SK-N-SH treated with all-trans-retinoic acid at 6 μM for 48 hours (cell line): ENCODE results near the gene SMPDL3B.

Experiments
- ATAC-seq: fragments of 200-7000 bp; cut with Tn5 transposase; 3 replicates; pipeline ENCODE4 v1.9.1; 2020; ENCODE audit warnings: mild to moderate bottlenecking, moderate library complexity
- BACH2 ChIP-seq: fragments of 250-450 bp; sonication (Bioruptor Pico); IDR thresholded peaks from 2 replicates; pipeline ENCODE4 v1.9.0; 2021; ENCODE audit warnings: mild to moderate bottlenecking, borderline replicate concordance
- CSDC2 ChIP-seq: fragments of 250-450 bp; sonication (Bioruptor Pico); IDR thresholded peaks from 2 replicates; pipeline ENCODE4 v1.5.0; 2020; ENCODE audit warnings: mild to moderate bottlenecking, moderate library complexity
- ESRRG ChIP-seq: fragments of 250-450 bp; sonication (Bioruptor Pico); IDR thresholded peaks from 2 replicates; pipeline ENCODE4 v1.6.1; 2021; ENCODE audit warnings: mild to moderate bottlenecking
- GLIS3 ChIP-seq: fragments of 250-450 bp; sonication (Bioruptor Pico); IDR thresholded peaks from 2 replicates; pipeline ENCODE4 v1.5.0; 2020; ENCODE audit warnings: mild to moderate bottlenecking, moderate library complexity
- ISL1 ChIP-seq: fragments of 250-450 bp; sonication (Bioruptor Pico); IDR thresholded peaks from 2 replicates; pipeline ENCODE4 v2.1.2; 2022; ENCODE audit warnings: mild to moderate bottlenecking, moderate library complexity
- OSR1 ChIP-seq: fragments of 250-450 bp; sonication (Bioruptor Pico); IDR thresholded peaks from 2 replicates; pipeline ENCODE4 v1.8.0; 2022; ENCODE audit warnings: moderate library complexity, mild to moderate bottlenecking, inconsistent platforms
- PPARA ChIP-seq: fragments of 250-450 bp; sonication (Bioruptor Pico); IDR thresholded peaks from 2 replicates; pipeline ENCODE4 v1.5.0; 2020; ENCODE audit warnings: mild to moderate bottlenecking, borderline replicate concordance
- RARB ChIP-seq: fragments of 250-450 bp; sonication (Bioruptor Pico); IDR thresholded peaks from 2 replicates; pipeline ENCODE4 v1.8.0; 2021; ENCODE audit warnings: mild to moderate bottlenecking, moderate library complexity
- SNAI2 ChIP-seq: fragments of 250-450 bp; sonication (Bioruptor Pico); IDR thresholded peaks from 2 replicates; pipeline ENCODE4 v1.5.0; 2020; ENCODE audit warnings: mild to moderate bottlenecking, moderate library complexity
- TCF4 ChIP-seq: fragments of 250-450 bp; sonication (Bioruptor Pico); IDR thresholded peaks from 2 replicates; pipeline ENCODE4 v1.8.0; 2021; ENCODE audit warnings: mild to moderate bottlenecking, moderate library complexity, borderline replicate concordance
- TOX ChIP-seq: fragments of 250-450 bp; sonication (Bioruptor Pico); IDR thresholded peaks from 2 replicates; pipeline ENCODE4 v1.8.0; 2021; ENCODE audit warnings: mild to moderate bottlenecking, moderate library complexity, borderline replicate concordance
- ZFP3 ChIP-seq: fragments of 250-450 bp; sonication (Bioruptor Pico); IDR thresholded peaks from 2 replicates; pipeline ENCODE4 v1.5.0; 2020; ENCODE audit warnings: mild to moderate bottlenecking, moderate library complexity
- ZFP30 ChIP-seq: fragments of 450-650 bp; formaldehyde crosslinking; IDR thresholded peaks from 2 replicates; pipeline ENCODE4 v1.5.0; 2022; ENCODE audit warnings: mild to moderate bottlenecking, moderate library complexity
- ZNF565 ChIP-seq: fragments of 450-650 bp; formaldehyde crosslinking; conservative IDR thresholded peaks from 2 replicates; pipeline ENCODE4 v1.5.0; 2020; ENCODE audit warnings: low read depth, mild to moderate bottlenecking, moderate library complexity
- ZNF70 ChIP-seq: fragments of 450-650 bp; formaldehyde crosslinking; IDR thresholded peaks from 2 replicates; pipeline ENCODE4 v1.5.0; 2020; ENCODE audit warnings: mild to moderate bottlenecking, moderate library complexity
- ZNF8 ChIP-seq: fragments of 450-650 bp; formaldehyde crosslinking; IDR thresholded peaks from 2 replicates; pipeline ENCODE4 v1.5.0; 2020; ENCODE audit warnings: mild to moderate bottlenecking, moderate library complexity
- TF ChIP-seq, protein P1 (sequence below): fragments of 250-450 bp; sonication (Bioruptor Pico); IDR thresholded peaks from 2 replicates; pipeline ENCODE4 v1.5.1; 2021; ENCODE audit warnings: mild to moderate bottlenecking, moderate library complexity
- TF ChIP-seq, protein P2 (sequence below): fragments of 250-450 bp; sonication (Bioruptor Pico); IDR thresholded peaks from 2 replicates; pipeline ENCODE4 v1.5.0; 2020; ENCODE audit warnings: mild to moderate bottlenecking, moderate library complexity
- TF ChIP-seq, protein P3 (sequence below): fragments of 250-450 bp; sonication (Bioruptor Pico); IDR thresholded peaks from 2 replicates; pipeline ENCODE4 v1.8.0; 2021; ENCODE audit warnings: low read depth, mild to moderate bottlenecking, moderate library complexity, borderline replicate concordance
- TF ChIP-seq, protein P4 (sequence below): fragments of 250-450 bp; sonication (Bioruptor Pico); IDR thresholded peaks from 2 replicates; pipeline ENCODE4 v1.8.0; 2020; ENCODE audit warnings: mild to moderate bottlenecking, moderate library complexity, borderline replicate concordance

SMPDL3B gene

DNA sequence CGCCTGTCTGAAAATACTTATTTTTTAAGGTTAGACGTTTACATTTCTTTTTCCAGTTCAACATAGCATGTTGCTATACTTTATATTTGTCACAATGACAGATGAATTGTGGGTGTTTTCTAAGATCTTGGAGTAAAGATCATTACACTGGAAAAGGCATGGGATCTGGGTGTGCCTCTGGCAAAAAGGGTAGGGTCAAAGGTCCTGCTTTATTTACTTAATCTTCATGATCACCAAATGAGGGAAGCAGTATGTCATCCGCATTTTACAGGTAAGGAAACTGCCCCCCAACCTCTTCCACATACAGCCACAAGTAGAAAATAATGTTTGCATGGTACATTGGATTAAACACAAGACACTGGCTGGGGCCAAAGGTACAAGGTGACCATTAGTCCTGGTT is 12.5 kb upstream of the SMPDL3B start:
- ATAC-seq: no peak

DNA sequence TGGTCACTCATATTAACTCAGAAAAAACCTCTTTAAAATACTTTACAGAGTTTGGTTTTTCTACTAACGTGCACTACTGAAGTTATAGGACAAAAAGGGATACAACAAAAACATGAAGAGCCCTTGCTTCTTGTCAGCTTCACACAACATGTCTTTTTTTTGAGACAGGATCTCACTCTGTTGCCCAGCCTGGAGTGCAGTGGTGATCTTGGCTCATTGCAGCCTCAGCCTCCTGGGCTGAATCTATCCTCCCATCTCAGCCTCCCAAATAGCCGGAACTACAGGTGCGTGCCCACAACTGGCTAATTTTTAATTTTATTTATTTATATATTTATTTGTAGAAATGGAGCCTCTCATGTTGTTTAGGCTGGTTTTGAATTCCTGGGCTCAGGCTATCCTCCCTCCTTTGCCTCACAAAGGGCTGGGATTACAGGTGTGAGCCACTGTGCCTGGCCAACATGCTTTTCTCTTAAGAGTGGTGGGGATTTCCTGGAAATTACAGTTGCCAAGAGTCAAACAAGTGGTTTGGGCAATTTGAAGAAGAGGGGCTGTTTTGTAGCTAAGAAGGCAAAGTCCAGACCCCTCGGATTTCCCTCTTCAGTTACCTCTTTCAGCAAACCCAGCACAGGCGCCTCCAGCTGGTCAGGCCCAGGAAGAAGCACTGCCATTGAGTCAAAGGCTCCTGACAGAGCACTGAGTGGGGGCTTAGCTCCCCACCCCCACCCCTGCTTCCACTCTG is 6.4 kb upstream of the SMPDL3B start:
- TF ChIP-seq ZNF565 (CRISPR knock-in tag) (no peak), OSR1 (no peak), ESRRG (CRISPR knock-in tag) (no peak), CSDC2 (CRISPR knock-in tag) (no peak), TOX (CRISPR knock-in tag) (no peak)
- TF ChIP-seq, all 23 proteins: peak for 0
- no peak for ATAC-seq

More for the DNA sequence above, 12.5 kb upstream of the SMPDL3B start:
- TF ChIP-seq OSR1: no peak
- no peak for TF ChIP-seq ZNF8
- TF ChIP-seq BACH2 (CRISPR knock-in tag): no peak
- no peak for TF ChIP-seq PPARA (CRISPR knock-in tag)
- TF ChIP-seq ZFP3 (CRISPR knock-in tag): no peak
- TF ChIP-seq ZFP30 (CRISPR knock-in tag): no peak
- no peak for TF ChIP-seq CSDC2 (CRISPR knock-in tag)
- TF ChIP-seq, protein P1, sequence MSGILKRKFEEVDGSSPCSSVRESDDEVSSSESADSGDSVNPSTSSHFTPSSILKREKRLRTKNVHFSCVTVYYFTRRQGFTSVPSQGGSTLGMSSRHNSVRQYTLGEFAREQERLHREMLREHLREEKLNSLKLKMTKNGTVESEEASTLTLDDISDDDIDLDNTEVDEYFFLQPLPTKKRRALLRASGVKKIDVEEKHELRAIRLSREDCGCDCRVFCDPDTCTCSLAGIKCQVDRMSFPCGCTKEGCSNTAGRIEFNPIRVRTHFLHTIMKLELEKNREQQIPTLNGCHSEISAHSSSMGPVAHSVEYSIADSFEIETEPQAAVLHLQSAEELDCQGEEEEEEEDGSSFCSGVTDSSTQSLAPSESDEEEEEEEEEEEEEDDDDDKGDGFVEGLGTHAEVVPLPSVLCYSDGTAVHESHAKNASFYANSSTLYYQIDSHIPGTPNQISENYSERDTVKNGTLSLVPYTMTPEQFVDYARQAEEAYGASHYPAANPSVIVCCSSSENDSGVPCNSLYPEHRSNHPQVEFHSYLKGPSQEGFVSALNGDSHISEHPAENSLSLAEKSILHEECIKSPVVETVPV (CRISPR knock-in tag): no peak
- TF ChIP-seq TOX (CRISPR knock-in tag): no peak
- TF ChIP-seq, protein P2, sequence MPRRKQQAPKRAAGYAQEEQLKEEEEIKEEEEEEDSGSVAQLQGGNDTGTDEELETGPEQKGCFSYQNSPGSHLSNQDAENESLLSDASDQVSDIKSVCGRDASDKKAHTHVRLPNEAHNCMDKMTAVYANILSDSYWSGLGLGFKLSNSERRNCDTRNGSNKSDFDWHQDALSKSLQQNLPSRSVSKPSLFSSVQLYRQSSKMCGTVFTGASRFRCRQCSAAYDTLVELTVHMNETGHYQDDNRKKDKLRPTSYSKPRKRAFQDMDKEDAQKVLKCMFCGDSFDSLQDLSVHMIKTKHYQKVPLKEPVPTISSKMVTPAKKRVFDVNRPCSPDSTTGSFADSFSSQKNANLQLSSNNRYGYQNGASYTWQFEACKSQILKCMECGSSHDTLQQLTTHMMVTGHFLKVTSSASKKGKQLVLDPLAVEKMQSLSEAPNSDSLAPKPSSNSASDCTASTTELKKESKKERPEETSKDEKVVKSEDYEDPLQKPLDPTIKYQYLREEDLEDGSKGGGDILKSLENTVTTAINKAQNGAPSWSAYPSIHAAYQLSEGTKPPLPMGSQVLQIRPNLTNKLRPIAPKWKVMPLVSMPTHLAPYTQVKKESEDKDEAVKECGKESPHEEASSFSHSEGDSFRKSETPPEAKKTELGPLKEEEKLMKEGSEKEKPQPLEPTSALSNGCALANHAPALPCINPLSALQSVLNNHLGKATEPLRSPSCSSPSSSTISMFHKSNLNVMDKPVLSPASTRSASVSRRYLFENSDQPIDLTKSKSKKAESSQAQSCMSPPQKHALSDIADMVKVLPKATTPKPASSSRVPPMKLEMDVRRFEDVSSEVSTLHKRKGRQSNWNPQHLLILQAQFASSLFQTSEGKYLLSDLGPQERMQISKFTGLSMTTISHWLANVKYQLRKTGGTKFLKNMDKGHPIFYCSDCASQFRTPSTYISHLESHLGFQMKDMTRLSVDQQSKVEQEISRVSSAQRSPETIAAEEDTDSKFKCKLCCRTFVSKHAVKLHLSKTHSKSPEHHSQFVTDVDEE (CRISPR knock-in tag): no peak
- TF ChIP-seq SNAI2: no peak
- TF ChIP-seq, protein P3, sequence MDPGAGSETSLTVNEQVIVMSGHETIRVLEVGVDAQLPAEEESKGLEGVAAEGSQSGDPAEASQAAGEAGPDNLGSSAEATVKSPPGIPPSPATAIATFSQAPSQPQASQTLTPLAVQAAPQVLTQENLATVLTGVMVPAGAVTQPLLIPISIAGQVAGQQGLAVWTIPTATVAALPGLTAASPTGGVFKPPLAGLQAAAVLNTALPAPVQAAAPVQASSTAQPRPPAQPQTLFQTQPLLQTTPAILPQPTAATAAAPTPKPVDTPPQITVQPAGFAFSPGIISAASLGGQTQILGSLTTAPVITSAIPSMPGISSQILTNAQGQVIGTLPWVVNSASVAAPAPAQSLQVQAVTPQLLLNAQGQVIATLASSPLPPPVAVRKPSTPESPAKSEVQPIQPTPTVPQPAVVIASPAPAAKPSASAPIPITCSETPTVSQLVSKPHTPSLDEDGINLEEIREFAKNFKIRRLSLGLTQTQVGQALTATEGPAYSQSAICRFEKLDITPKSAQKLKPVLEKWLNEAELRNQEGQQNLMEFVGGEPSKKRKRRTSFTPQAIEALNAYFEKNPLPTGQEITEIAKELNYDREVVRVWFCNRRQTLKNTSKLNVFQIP (CRISPR knock-in tag): no peak
- no peak for TF ChIP-seq ESRRG (CRISPR knock-in tag)
- no peak for TF ChIP-seq ISL1 (CRISPR knock-in tag)

DNA sequence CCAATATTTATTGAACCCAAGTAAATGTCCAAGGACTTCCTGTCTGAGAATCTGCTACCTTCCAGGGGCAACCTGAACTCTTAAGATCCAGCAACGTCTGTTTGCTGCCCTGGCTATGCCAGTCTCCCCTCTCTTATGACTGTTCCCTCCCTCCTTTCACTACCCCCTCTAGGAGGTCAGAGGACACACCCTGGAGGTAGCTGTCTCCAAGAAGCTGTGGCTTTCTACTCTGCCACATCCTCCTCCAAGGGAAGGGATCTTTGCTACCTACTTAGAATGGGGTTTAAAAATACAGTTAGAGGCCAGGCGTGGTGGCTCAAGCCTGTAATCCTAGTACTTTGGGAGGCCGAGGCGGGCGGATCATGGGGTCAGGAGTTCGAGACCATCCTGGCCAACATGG is 3.6 kb upstream of the SMPDL3B start:
- no peak for ATAC-seq
- TF ChIP-seq ZNF8 (no peak), PPARA (CRISPR knock-in tag) (no peak), RARB (CRISPR knock-in tag) (no peak)
- TF ChIP-seq, all 23 proteins: peak for 0

DNA sequence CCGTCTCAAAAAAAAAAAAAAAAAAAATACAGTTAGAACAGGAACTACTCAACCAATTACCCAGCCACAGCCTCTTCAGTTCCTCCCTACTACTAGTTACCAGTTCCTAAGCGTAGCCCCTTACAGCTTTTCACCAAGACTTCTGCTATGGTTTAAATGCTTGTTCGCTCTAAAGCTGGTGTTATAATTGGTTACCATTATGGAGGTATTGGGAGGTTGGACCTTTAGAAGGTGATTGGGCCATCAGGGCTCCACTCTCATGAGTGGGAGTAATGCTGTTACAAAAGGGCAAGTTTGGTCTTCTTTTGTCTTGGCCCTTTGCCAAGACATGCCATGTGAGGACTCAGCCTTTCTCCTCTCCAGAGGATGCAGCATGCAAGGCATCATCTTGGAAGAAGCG is 3.0 kb upstream of the SMPDL3B start:
- no peak for ATAC-seq
- TF ChIP-seq, protein P1 (CRISPR knock-in tag): no peak
- TF ChIP-seq TCF4 (CRISPR knock-in tag) (no peak), GLIS3 (CRISPR knock-in tag) (no peak), RARB (CRISPR knock-in tag) (no peak), ZFP30 (CRISPR knock-in tag) (no peak), ZNF565 (CRISPR knock-in tag) (no peak), SNAI2 (no peak), ZFP3 (CRISPR knock-in tag) (no peak), ISL1 (CRISPR knock-in tag) (no peak), ZNF70 (no peak), PPARA (CRISPR knock-in tag) (no peak), OSR1 (no peak), TOX (CRISPR knock-in tag) (no peak), BACH2 (CRISPR knock-in tag) (no peak), ZNF8 (no peak)
- TF ChIP-seq, protein P2 (CRISPR knock-in tag): no peak
- TF ChIP-seq, protein P4, sequence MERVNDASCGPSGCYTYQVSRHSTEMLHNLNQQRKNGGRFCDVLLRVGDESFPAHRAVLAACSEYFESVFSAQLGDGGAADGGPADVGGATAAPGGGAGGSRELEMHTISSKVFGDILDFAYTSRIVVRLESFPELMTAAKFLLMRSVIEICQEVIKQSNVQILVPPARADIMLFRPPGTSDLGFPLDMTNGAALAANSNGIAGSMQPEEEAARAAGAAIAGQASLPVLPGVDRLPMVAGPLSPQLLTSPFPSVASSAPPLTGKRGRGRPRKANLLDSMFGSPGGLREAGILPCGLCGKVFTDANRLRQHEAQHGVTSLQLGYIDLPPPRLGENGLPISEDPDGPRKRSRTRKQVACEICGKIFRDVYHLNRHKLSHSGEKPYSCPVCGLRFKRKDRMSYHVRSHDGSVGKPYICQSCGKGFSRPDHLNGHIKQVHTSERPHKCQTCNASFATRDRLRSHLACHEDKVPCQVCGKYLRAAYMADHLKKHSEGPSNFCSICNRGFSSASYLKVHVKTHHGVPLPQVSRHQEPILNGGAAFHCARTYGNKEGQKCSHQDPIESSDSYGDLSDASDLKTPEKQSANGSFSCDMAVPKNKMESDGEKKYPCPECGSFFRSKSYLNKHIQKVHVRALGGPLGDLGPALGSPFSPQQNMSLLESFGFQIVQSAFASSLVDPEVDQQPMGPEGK (CRISPR knock-in tag): no peak
